ENCODE measurements around the gene CREG2. TPM values are rescaled to one million over a fixed set of nuclear protein-coding genes. Genes with fewer than 3 reads are reported as not detected.

The CREG2 gene
- total RNA-seq, 6 experiments from 2014 or later: not detected

DNA sequence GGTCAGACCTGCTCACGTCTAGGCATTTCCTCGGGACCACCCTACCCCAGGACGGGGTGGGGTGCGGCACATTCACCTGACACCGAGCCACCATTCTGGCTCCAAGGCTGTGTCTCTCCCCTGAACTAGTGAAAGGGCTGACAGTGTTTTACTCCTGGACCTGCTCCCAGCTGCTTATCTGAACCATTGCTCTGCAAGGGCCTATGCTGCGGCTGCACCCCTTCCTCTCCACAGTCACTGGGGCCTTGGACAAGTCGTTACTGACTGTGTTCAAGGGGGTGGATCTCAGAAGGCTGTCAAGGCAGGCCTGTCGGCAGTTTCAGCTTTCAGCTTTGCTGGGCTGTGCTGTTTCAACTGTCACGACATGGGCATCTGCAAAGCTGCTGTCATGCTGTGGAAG is 11.7 kb downstream of the CREG2 start:
- Mint-ChIP-seq H3K4me1 (ENCODE audit: low read depth) (peaks cover 13% of the 10 kb centered on the region), H3K9me3 (no peaks in the 10 kb centered on the region), H3K27me3 (ENCODE audit: insufficient read depth) (peaks cover 7% of the 10 kb centered on the region), H3K27ac (no peak overlapping the region), H3K36me3 (ENCODE audit: low read depth) (no peaks in the 10 kb centered on the region), H3K4me3 (no peak overlapping the region)
- no peak for TF ChIP-seq CTCF (IDR thresholded peaks at IDR 0.05)
- no peak for DNase-seq

DNA sequence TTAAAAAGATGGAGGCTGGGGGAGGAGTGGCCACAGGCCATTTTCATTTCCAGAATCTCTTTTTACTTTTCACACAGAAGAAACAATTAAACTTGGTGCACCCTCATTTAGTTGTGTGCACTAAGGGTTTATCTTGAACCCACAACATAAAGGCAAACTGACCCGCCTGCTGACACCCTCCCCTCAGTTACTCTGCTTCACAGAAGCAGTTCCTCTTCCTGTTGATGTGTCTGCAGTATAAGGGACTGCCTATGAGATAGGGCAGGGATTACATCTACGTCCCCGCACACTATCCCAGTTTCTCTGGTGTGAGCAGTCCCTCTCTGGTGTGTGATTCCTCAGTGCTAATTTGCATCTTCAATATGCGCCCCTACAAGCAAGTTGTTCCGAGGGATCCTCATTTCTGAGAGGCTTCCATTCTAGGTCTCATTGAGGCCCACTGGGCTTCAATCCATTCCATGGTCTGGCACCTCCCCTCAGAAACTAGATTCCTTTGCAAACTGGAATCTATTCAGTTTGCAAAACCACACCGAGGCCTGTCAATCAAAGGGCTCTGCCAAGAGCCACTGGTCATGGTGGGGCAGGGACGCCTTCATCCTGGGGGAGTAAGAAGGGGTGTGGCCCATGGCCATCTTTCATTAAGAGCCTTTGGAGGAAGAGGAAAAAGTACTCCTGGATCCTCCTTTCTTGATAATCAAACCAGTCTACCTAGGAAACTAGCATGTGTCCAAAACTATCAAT is 12.3 kb downstream of the CREG2 start:
- no peak for DNase-seq
- H3K36me3 Mint-ChIP-seq (ENCODE audit: low read depth): no peaks in the 10 kb centered on the region
- no peak overlapping the region for H3K4me3 Mint-ChIP-seq
- peaks cover 6% of the 10 kb centered on the region; the same call in 1 of the 2 replicates for H3K27me3 Mint-ChIP-seq (ENCODE audit: insufficient read depth)
- no peak for TF ChIP-seq CTCF (IDR thresholded peaks at IDR 0.05)
- peaks cover 7% of the 10 kb centered on the region for H3K4me1 Mint-ChIP-seq (ENCODE audit: low read depth)
- H3K9me3 Mint-ChIP-seq: no peaks in the 10 kb centered on the region
- H3K27ac Mint-ChIP-seq: no peak overlapping the region

GRCh38 chr2:101372792-101373191 is 14.5 kb downstream of the CREG2 start:
- no peak overlapping the region for H3K27ac Mint-ChIP-seq
- no peaks in the 10 kb centered on the region for H3K36me3 Mint-ChIP-seq (ENCODE audit: low read depth)
- H3K4me3 Mint-ChIP-seq: no peak overlapping the region
- H3K9me3 Mint-ChIP-seq: no peaks in the 10 kb centered on the region
- TF ChIP-seq CTCF (IDR thresholded peaks at IDR 0.05): no peak
- peaks cover 7% of the 10 kb centered on the region for H3K4me1 Mint-ChIP-seq (ENCODE audit: low read depth)
- no peak for DNase-seq
- H3K27me3 Mint-ChIP-seq (ENCODE audit: insufficient read depth): peaks cover 6% of the 10 kb centered on the region

GRCh38 chr2:101371636-101372035 is 15.7 kb downstream of the CREG2 start:
- H3K27me3 Mint-ChIP-seq (ENCODE audit: insufficient read depth): peaks cover 6% of the 10 kb centered on the region
- no peaks in the 10 kb centered on the region for H3K9me3 Mint-ChIP-seq
- H3K4me3 Mint-ChIP-seq: no peak overlapping the region; the same call in 1 of the 2 replicates
- no peaks in the 10 kb centered on the region for H3K36me3 Mint-ChIP-seq (ENCODE audit: low read depth)
- no peak for TF ChIP-seq CTCF (IDR thresholded peaks at IDR 0.05)
- no peak for DNase-seq
- peaks cover 7% of the 10 kb centered on the region for H3K4me1 Mint-ChIP-seq (ENCODE audit: low read depth)
- no peak overlapping the region for H3K27ac Mint-ChIP-seq

DNA sequence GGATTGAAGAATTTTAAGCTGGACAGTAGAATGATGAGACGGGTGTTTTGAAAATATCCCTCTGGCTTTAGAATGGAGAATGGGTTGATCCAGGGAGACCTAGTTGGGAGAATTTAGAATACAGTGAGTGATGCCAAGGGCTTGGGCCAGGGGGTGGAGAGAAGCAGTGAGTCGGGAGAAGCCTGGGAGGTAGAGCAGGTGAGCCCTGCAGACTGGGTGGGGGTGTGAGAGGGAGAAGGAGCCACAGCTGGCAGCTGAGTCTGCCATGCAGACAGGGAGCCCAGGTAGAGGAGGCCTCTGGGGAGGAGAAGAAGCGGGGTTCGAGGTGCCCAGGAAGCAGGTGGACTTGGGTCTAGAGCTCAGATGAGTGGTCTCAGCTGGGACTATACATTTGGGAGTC is 18.2 kb downstream of the CREG2 start:
- peaks cover 7% of the 10 kb centered on the region for H3K4me1 Mint-ChIP-seq (ENCODE audit: low read depth)
- no peak overlapping the region for H3K27ac Mint-ChIP-seq
- no peaks in the 10 kb centered on the region for H3K9me3 Mint-ChIP-seq

More for the DNA sequence above, 18.2 kb downstream of the CREG2 start:
- Mint-ChIP-seq H3K4me3 (no peak overlapping the region), H3K36me3 (ENCODE audit: low read depth) (no peaks in the 10 kb centered on the region), H3K27me3 (ENCODE audit: insufficient read depth) (peaks cover 18% of the 10 kb centered on the region)
- no peak for TF ChIP-seq CTCF (IDR thresholded peaks at IDR 0.05)
- no peak for DNase-seq

Data from HFFc6 (cell line).